GM12878 (cell line): ENCODE results near the gene TACR2. TPM values are rescaled to one million over a fixed set of nuclear protein-coding genes. Genes with fewer than 3 reads are reported as not detected.

Experiments used
- ASH2L ChIP-seq: fragments of 300-600, 200-600 bp; sonication (generic); IDR thresholded peaks from 2 replicates; pipeline ENCODE4 v1.6.1; 2017; ENCODE audit warnings: low read depth, mild to moderate bottlenecking, borderline replicate concordance
- CEBPB ChIP-seq, 2 experiments: fragments of 150-350 bp in 1 of 2; IDR thresholded peaks; 2 replicates each; pipeline ENCODE4 v1.6.1; 2012 to 2014; ENCODE audit warnings: low read depth in 2 of 2, low read length in 2 of 2, borderline replicate concordance in 1 of 2, inconsistent platforms in 1 of 2
- ELK1 ChIP-seq: IDR thresholded peaks from 2 replicates; pipeline ENCODE4 v1.6.1; 2012; ENCODE audit warnings: low read depth, low read length, improper control_type of control experiment
- FOS ChIP-seq: IDR thresholded peaks from 3 replicates; pipeline ENCODE4 v1.6.1; 2011; ENCODE audit warnings: borderline replicate concordance; ENCODE audit not compliant: insufficient read length; ENCODE audit errors: extremely low read depth
- KLF5 ChIP-seq: fragments of 450-650 bp; IDR thresholded peaks from 2 replicates; pipeline ENCODE4 v1.6.1; 2014; ENCODE audit warnings: mild to moderate bottlenecking; ENCODE audit not compliant: partially characterized antibody
- MLLT1 ChIP-seq: fragments of 450-650 bp; IDR thresholded peaks from 2 replicates; pipeline ENCODE4 v1.6.1; 2016; ENCODE audit warnings: mild to moderate bottlenecking
- RELB ChIP-seq: fragments of 450-650 bp; IDR thresholded peaks from 2 replicates; pipeline ENCODE4 v1.6.1; 2017; ENCODE audit warnings: low read depth, mild to moderate bottlenecking, moderate library complexity
- polyA plus RNA-seq, 11 experiments: library from polyadenylated mRNA; depleted of rRNA in 4 of 11; unstranded in 6 of 11; stranded (reverse) in 5 of 11; fragments of >200 nt; fragmentation: Nextera tagmentation in 4 of 11; fragmentation: Illumina TruSeq in 1 of 11; extraction: Ambion mirVana in 4 of 11; extraction: Trizol in 1 of 11; gene quantifications; 1 replicate in 1 of 11; 2 replicates in 10 of 11; pipeline versions ENCODE4 v1.2.1 to v1.2.3, GENCODE V29; 2011 to 2016; ENCODE audit warnings: inconsistent platforms in 2 of 11, missing spikeins in 2 of 11, low read depth in 1 of 11
- total RNA-seq, 4 experiments: library from RNA; depleted of rRNA in 3 of 4; stranded (reverse); fragments of >200 nt in 3 of 4; fragmentation: Illumina TruSeq in 1 of 4; extraction: Trizol in 1 of 4; gene quantifications; 2 replicates each; pipeline versions ENCODE4 v1.2.1 to v1.2.3, GENCODE V29; 2013 to 2021
- TF ChIP-seq, protein P1 (sequence below): fragments of 450-650 bp; IDR thresholded peaks from 2 replicates; pipeline ENCODE4 v1.6.1; 2016; ENCODE audit warnings: mild to moderate bottlenecking, moderate library complexity, borderline replicate concordance

TACR2 gene
- total and polyA plus RNA-seq, 10 of the 15 experiments (the other 5 are each of a cell fraction or from before 2014, with no cell fraction given) = 0.11 TPM; not detected in 9

DNA sequence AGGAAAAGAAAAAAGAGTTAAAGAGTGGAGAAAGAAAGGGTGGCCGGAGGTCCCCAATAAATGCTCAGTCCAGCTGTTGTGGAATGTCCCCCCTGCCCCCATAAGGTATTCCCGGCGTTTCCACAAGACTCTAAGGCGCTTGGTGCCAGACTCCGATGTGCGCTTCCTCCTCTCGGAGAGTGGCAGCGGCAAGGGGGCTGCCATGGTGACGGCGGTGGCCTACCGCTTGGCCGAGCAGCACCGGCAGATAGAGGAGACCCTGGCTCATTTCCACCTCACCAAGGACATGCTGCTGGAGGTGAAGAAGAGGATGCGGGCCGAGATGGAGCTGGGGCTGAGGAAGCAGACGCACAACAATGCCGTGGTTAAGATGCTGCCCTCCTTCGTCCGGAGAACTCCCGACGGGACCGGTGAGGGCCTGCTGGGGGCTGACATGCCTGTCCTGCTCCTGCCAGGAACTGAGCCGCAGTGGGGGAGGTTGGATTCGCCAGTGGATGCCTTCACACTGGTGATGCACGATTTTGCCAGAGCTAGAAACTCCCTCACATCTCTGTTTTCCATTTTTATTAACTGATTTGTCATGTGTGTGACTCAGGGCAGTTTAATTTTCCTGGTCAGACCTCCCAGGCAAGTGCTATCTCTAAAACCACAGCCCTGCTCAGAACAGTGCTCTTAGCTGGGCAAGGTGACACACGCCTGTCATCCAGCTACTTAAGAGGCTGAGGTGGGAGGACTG lies 34.2 kb downstream of the TACR2 start (continued):
- TF ChIP-seq RELB = no peak
- TF ChIP-seq MLLT1 = no peak
- TF ChIP-seq KLF5 = no peak
- no peak for TF ChIP-seq FOS
- no peak for TF ChIP-seq ASH2L
- TF ChIP-seq, protein P1, sequence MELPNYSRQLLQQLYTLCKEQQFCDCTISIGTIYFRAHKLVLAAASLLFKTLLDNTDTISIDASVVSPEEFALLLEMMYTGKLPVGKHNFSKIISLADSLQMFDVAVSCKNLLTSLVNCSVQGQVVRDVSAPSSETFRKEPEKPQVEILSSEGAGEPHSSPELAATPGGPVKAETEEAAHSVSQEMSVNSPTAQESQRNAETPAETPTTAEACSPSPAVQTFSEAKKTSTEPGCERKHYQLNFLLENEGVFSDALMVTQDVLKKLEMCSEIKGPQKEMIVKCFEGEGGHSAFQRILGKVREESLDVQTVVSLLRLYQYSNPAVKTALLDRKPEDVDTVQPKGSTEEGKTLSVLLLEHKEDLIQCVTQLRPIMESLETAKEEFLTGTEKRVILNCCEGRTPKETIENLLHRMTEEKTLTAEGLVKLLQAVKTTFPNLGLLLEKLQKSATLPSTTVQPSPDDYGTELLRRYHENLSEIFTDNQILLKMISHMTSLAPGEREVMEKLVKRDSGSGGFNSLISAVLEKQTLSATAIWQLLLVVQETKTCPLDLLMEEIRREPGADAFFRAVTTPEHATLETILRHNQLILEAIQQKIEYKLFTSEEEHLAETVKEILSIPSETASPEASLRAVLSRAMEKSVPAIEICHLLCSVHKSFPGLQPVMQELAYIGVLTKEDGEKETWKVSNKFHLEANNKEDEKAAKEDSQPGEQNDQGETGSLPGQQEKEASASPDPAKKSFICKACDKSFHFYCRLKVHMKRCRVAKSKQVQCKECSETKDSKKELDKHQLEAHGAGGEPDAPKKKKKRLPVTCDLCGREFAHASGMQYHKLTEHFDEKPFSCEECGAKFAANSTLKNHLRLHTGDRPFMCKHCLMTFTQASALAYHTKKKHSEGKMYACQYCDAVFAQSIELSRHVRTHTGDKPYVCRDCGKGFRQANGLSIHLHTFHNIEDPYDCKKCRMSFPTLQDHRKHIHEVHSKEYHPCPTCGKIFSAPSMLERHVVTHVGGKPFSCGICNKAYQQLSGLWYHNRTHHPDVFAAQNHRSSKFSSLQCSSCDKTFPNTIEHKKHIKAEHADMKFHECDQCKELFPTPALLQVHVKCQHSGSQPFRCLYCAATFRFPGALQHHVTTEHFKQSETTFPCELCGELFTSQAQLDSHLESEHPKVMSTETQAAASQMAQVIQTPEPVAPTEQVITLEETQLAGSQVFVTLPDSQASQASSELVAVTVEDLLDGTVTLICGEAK = no peak
- TF ChIP-seq CEBPB (IDR thresholded peaks at IDR 0.05; ENCODE audit: borderline replicate concordance in 1 of 2, low read depth in 2 of 2, low read length in 2 of 2) = no peak
- no peak for TF ChIP-seq ELK1
